Neuronal stem cell (in vitro differentiated cells): Measurements from ENCODE around the gene CTNS.

Experiments
- DNase-seq: peaks from one replicate; pipeline ENCODE4 v3.0.0-alpha.2; 2013; ENCODE audit warnings: low spot score
- H2AFZ ChIP-seq: one replicate; pipeline ENCODE4 v1.6.1; 2013; ENCODE audit warnings: mild to moderate bottlenecking, low read length, inconsistent platforms
- H2AK5ac ChIP-seq: 2 replicates; pipeline ENCODE4 v1.6.1; 2013; ENCODE audit warnings: low read depth, mild to moderate bottlenecking, inconsistent platforms, low read length, moderate library complexity, mixed read lengths
- H2BK120ac ChIP-seq: 2 replicates; pipeline ENCODE4 v1.6.1; 2013; ENCODE audit warnings: low read depth, mild to moderate bottlenecking, inconsistent platforms, low read length, moderate library complexity, mixed read lengths
- H2BK12ac ChIP-seq: one replicate; pipeline ENCODE4 v1.6.1; 2013; ENCODE audit warnings: low read length, inconsistent platforms
- H2BK15ac ChIP-seq: 2 replicates; pipeline ENCODE4 v1.6.1; 2013; ENCODE audit warnings: mild to moderate bottlenecking, low read length, inconsistent platforms, mixed read lengths
- H2BK5ac ChIP-seq: one replicate; pipeline ENCODE4 v1.6.1; 2013; ENCODE audit warnings: inconsistent platforms, mild to moderate bottlenecking, low read length, moderate library complexity
- H3K14ac ChIP-seq: one replicate; pipeline ENCODE4 v1.6.1; 2013; ENCODE audit warnings: low read length, inconsistent platforms
- H3K18ac ChIP-seq: 2 replicates; pipeline ENCODE4 v1.6.1; 2013; ENCODE audit warnings: low read length, inconsistent platforms
- H3K23ac ChIP-seq: 2 replicates; pipeline ENCODE4 v1.6.1; 2013; ENCODE audit warnings: low read depth, mild to moderate bottlenecking, mixed read lengths, low read length, inconsistent platforms; ENCODE audit not compliant: poor library complexity
- H3K27ac ChIP-seq: replicated peaks from 3 replicates; pipeline ENCODE4 v1.5.1; 2013; ENCODE audit warnings: low read length, inconsistent platforms
- H3K27me3 ChIP-seq, 3 experiments: 2 replicates each; pipeline ENCODE4 v1.6.1; 2013; ENCODE audit warnings: low read length in 3 of 3, mild to moderate bottlenecking in 2 of 3, inconsistent platforms in 1 of 3, low read depth in 1 of 3, mixed read lengths in 1 of 3, moderate library complexity in 1 of 3; ENCODE audit not compliant: control insufficient read depth in 3 of 3, insufficient read depth in 3 of 3
- H3K36me3 ChIP-seq, 2 donors: replicated peaks in 1 of 2; 2 replicates each; pipeline ENCODE4 v1.6.1; 2013; ENCODE audit warnings: low read length in 2 of 2; ENCODE audit not compliant: control insufficient read depth in 2 of 2, insufficient read depth in 2 of 2
- H3K4ac ChIP-seq: 2 replicates; pipeline ENCODE4 v1.6.1; 2013; ENCODE audit warnings: inconsistent platforms, mild to moderate bottlenecking, low read length, moderate library complexity
- H3K4me1 ChIP-seq, 2 donors: 1 replicate in 1 of 2; 2 replicates in 1 of 2; pipeline ENCODE4 v1.6.1; 2013; ENCODE audit warnings: low read length in 2 of 2, low read depth in 1 of 2; ENCODE audit not compliant: control insufficient read depth in 2 of 2, insufficient read depth in 1 of 2
- H3K4me2 ChIP-seq: one replicate; pipeline ENCODE4 v1.6.1; 2013; ENCODE audit warnings: mild to moderate bottlenecking, low read length, inconsistent platforms; ENCODE audit not compliant: insufficient read depth, poor library complexity, severe bottlenecking
- H3K4me3 ChIP-seq, 2 donors: 2 replicates each; pipeline ENCODE4 v1.5.1; 2013; ENCODE audit warnings: low read length in 2 of 2, mild to moderate bottlenecking in 2 of 2, inconsistent platforms in 1 of 2, moderate library complexity in 1 of 2
- H3K79me1 ChIP-seq: one replicate; pipeline ENCODE4 v1.6.1; 2013; ENCODE audit warnings: low read depth, mild to moderate bottlenecking, inconsistent platforms, low read length, moderate library complexity
- H3K9ac ChIP-seq: one replicate; pipeline ENCODE4 v1.6.1; 2013; ENCODE audit warnings: mild to moderate bottlenecking, low read depth, low read length, inconsistent platforms; ENCODE audit not compliant: poor library complexity
- H3K9me3 ChIP-seq, 2 donors: replicated peaks in 1 of 2; 2 replicates each; pipeline versions ENCODE3 to v1.6.1; 2013; ENCODE audit warnings: low read length in 2 of 2, mild to moderate bottlenecking in 2 of 2, inconsistent platforms in 1 of 2, low read depth in 1 of 2, mixed read lengths in 1 of 2, moderate library complexity in 1 of 2; ENCODE audit not compliant: control insufficient read depth in 2 of 2, insufficient read depth in 1 of 2
- H4K8ac ChIP-seq: one replicate; pipeline ENCODE4 v1.6.1; 2013; ENCODE audit warnings: low read depth, mild to moderate bottlenecking, inconsistent platforms, low read length, moderate library complexity
- H4K91ac ChIP-seq: one replicate; pipeline ENCODE4 v1.6.1; 2013; ENCODE audit warnings: low read length, low read depth, mild to moderate bottlenecking, inconsistent platforms; ENCODE audit not compliant: poor library complexity
- WGBS, 2 donors: extraction: QIAGEN DNeasy Blood & Tissue Kit; methylation state at CpG; one replicate each; pipeline ENCODE4 v1.1.7; 2013; ENCODE audit warnings: missing lambda C conversion rate in 2 of 2, mixed read lengths in 1 of 2; ENCODE audit not compliant: insufficient read length in 2 of 2, insufficient replicate concordance in 1 of 2; ENCODE audit errors: extremely low coverage in 2 of 2; 5-methylcytosine and 5-hydroxymethylcytosine counted together

The CTNS gene

GRCh38 chr17:3669548-3669947 lies 33.0 kb downstream of the CTNS start:
- H3K18ac ChIP-seq, result no peak overlapping the region
- peaks cover 11 to 14% of the 10 kb centered on the region in 2 donors for H3K4me1 ChIP-seq
- H3K79me1 ChIP-seq, result peaks cover 13% of the 10 kb centered on the region
- no peak overlapping the region for H2BK120ac ChIP-seq
- no CpG with 5 or more reads among the region's 12 CpGs for WGBS, 2 donors
- H2AK5ac ChIP-seq, result no peak overlapping the region
- no peak overlapping the region for H2BK5ac ChIP-seq
- no peak overlapping the region for H3K27ac ChIP-seq
- no peak overlapping the region for H3K14ac ChIP-seq
- H3K4me2 ChIP-seq, result peak overlapping the region; percentile 72
- H3K4ac ChIP-seq, result no peak overlapping the region
- no peak overlapping the region for H3K9ac ChIP-seq
- no peak overlapping the region for H3K23ac ChIP-seq
- peaks cover 5 to 25% of the 10 kb centered on the region in 2 donors for H3K36me3 ChIP-seq
- H3K27me3 ChIP-seq, result no peaks in the 10 kb centered on the region
- H2BK15ac ChIP-seq, result no peak overlapping the region
- no peak overlapping the region for H4K8ac ChIP-seq
- no peak overlapping the region for H2BK12ac ChIP-seq
- no peak overlapping the region for H4K91ac ChIP-seq
- peak overlapping the region; percentile 94 to 97 for H3K4me3 ChIP-seq
- no peak overlapping the region for H2AFZ ChIP-seq
- H3K9me3 ChIP-seq, result no peaks in the 10 kb centered on the region
- DNase-seq, result no peak

GRCh38 chr17:3672571-3672970 lies 36.0 kb downstream of the CTNS start:
- Histone ChIP-seq H3K9me3 (no peaks in the 10 kb centered on the region), H3K23ac (no peak overlapping the region), H3K9ac (no peak overlapping the region), H2AK5ac (no peak overlapping the region), H3K27ac (no peak overlapping the region), H2BK5ac (no peak overlapping the region), H3K79me1 (peaks cover 6% of the 10 kb centered on the region), H3K4me2 (no peak overlapping the region), H3K4me1 (peaks cover 6 to 10% of the 10 kb centered on the region in 2 donors), H3K18ac (no peak overlapping the region), H2BK15ac (no peak overlapping the region), H2BK12ac (no peak overlapping the region), H3K4me3 (no peak overlapping the region), H3K27me3 (peaks cover 0 to 6% (median 0%) of the 10 kb centered on the region in 3 experiments), H4K91ac (no peak overlapping the region), H3K4ac (no peak overlapping the region), H2BK120ac (no peak overlapping the region), H2AFZ (no peak overlapping the region), H3K36me3 (peaks cover 2 to 20% of the 10 kb centered on the region in 2 donors), H3K14ac (no peak overlapping the region), H4K8ac (no peak overlapping the region)
- DNase-seq, result no peak
- no CpG with 5 or more reads among the region's 4 CpGs for WGBS, 2 donors

DNA sequence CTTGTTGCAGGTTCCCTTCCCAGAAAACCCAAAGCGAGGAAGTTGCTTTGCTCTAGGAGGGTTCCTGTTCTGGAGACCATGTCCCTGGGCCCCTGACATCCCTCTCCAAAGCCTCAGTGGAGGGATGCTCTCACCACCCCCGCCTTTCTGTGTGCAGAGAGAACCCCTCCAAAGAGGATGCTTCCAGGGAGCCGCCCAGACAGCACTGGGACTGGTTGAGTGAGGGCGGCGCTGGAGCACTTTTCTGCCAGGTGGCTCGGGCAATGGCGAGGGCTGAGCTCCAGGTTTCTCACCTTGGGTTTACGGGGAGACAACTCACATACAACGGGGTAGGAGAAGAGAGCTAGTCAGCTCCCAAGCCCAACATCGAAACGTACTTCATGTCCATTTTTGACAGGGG lies 39.3 kb downstream of the CTNS start:
- Histone ChIP-seq H3K79me1 (no peaks in the 10 kb centered on the region), H2BK120ac (no peak overlapping the region), H3K27me3 (peaks cover 0 to 20% (median 0%) of the 10 kb centered on the region in 3 experiments), H3K4me1 (peaks cover 6 to 8% of the 10 kb centered on the region in 2 donors), H3K9me3 (no peaks in the 10 kb centered on the region), H3K14ac (no peak overlapping the region), H4K91ac (no peak overlapping the region), H4K8ac (no peak overlapping the region), H3K27ac (no peak overlapping the region), H3K4me2 (no peak overlapping the region), H3K36me3 (peaks cover 2 to 8% of the 10 kb centered on the region in 2 donors), H3K18ac (no peak overlapping the region), H3K23ac (no peak overlapping the region), H2BK15ac (no peak overlapping the region), H3K9ac (no peak overlapping the region), H2BK5ac (no peak overlapping the region), H2AFZ (no peak overlapping the region), H2AK5ac (no peak overlapping the region), H3K4me3 (no peak overlapping the region), H3K4ac (no peak overlapping the region), H2BK12ac (no peak overlapping the region)
- WGBS, 2 donors, result no CpG with 5 or more reads among the region's 11 CpGs
- DNase-seq, result no peak

DNA sequence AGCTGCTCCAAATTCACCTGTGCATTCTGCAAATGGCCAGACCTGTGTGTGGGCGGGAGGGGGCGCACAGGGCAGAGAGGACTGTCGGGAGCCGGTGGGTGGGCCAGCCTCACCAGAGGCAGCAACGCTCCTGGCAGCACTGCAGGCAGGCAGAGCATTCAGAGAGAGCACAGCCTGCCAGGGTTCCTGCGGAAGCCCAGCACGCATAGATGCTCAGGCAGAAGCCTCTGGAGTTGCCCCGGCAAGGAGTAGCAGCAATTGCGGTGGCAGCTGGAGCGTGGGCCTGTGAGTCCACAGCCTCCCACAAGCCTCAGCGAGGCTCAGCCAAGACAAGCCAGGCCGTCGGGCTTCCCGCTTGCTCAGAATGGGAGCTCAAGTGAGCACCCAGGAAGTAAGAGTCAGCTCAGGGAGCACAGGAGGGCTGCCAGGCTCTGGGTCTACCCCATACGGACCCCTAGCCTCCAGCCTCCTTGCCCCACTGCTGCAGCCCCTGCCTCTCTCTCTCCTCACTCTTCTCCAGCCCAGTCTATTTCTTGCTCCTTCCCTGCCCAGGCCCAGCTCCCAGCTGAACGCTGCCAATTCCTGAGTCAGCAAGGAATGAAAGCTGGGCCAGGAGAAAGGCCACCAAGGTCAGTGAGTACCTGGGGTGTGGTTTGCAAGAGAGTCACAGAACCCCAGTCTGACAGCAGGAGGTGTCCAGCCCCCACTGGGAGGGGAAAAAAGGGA lies 41.7 kb downstream of the CTNS start:
- Histone ChIP-seq H3K18ac (no peak overlapping the region), H3K4me3 (no peak overlapping the region), H2BK12ac (no peak overlapping the region), H2AK5ac (peak overlapping the region; percentile 34), H3K79me1 (no peaks in the 10 kb centered on the region), H3K9me3 (no peaks in the 10 kb centered on the region), H3K27me3 (peaks cover 0 to 25% (median 0%) of the 10 kb centered on the region in 3 experiments), H3K9ac (no peak overlapping the region), H3K4me2 (no peak overlapping the region), H2BK120ac (no peak overlapping the region), H3K4me1 (peaks cover 6 to 8% of the 10 kb centered on the region in 2 donors), H4K8ac (no peak overlapping the region), H2BK5ac (no peak overlapping the region), H4K91ac (no peak overlapping the region), H3K14ac (no peak overlapping the region), H2AFZ (peak overlapping the region; percentile 85), H3K23ac (no peak overlapping the region), H3K27ac (no peak overlapping the region), H2BK15ac (no peak overlapping the region), H3K4ac (no peak overlapping the region), H3K36me3 (no peaks in the 10 kb centered on the region)
- no CpG with 5 or more reads among the region's 16 CpGs for WGBS, 2 donors
- DNase-seq, result no peak
